ENCODE results near the gene EBLN2.

- TF ChIP-seq POLR2A (IDR thresholded peaks at IDR 0.05) = no peak
- TF ChIP-seq, protein P1, sequence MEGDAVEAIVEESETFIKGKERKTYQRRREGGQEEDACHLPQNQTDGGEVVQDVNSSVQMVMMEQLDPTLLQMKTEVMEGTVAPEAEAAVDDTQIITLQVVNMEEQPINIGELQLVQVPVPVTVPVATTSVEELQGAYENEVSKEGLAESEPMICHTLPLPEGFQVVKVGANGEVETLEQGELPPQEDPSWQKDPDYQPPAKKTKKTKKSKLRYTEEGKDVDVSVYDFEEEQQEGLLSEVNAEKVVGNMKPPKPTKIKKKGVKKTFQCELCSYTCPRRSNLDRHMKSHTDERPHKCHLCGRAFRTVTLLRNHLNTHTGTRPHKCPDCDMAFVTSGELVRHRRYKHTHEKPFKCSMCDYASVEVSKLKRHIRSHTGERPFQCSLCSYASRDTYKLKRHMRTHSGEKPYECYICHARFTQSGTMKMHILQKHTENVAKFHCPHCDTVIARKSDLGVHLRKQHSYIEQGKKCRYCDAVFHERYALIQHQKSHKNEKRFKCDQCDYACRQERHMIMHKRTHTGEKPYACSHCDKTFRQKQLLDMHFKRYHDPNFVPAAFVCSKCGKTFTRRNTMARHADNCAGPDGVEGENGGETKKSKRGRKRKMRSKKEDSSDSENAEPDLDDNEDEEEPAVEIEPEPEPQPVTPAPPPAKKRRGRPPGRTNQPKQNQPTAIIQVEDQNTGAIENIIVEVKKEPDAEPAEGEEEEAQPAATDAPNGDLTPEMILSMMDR (IDR thresholded peaks at IDR 0.05) = no peak
Measured at GRCh38 chr3:73107215-73107614, 45.8 kb downstream of the EBLN2 start.

Measured in thyroid gland (tissue), 4 donors.